ENCODE measurements around the gene GTF3C1.
"Not testable (repeated sequence)": the region's sequence is repeated elsewhere in the genome, so short reads cannot be mapped to it uniquely, and the experiment has no call there.

The GTF3C1 gene

GRCh38 chr16:27445502-27446175 is 104.1 kb downstream of the GTF3C1 start:
- DNase-seq (ENCODE audit: low read depth, low spot score) = no peak

- DNase-seq (ENCODE audit: low read depth, low spot score) = no peak
Observed at GRCh38 chr16:27444470-27444869, 105.2 kb downstream of the GTF3C1 start.

DNA sequence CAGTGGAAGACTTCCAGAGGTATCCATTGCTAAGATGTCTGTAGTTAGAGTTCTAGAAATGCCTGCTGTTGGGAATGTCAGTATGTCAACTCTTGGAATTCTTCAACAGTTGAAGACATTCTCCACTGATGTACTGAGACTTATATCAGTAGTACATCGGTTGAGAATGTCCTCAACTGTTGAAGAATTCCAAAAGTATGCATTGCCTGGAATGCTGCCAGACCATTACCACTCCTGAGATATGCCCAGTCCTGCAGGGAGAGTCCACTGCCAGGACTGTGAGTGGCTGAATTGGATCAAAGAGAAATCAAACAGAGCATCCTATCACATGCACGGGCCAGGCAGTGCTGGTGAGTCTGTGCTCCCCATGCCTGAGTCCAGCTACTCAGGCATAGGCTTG is 105.7 kb downstream of the GTF3C1 start:
- DNase-seq (ENCODE audit: low read depth, low spot score) = no peak

DNA sequence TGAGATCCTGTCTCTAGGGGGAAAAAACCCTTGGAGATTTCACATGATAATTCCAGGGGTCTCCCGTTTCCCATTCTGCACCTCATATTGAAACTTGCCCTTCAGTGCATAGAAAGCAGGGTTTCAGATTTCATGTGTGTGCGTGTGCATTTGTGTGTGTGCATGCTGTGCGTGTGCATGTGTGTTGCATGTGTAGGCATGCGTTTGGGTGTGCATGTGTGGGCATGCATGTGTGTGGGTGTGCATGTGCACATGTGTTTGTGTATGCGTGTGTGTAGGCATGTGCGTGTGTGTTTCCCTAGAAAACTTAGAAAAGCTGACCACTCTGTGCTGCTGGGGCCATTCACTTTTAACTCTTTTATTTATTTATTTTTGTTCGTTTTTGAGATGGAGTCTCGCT is 107.7 kb downstream of the GTF3C1 start:
- DNase-seq (ENCODE audit: low read depth, low spot score) = no peak

DNA sequence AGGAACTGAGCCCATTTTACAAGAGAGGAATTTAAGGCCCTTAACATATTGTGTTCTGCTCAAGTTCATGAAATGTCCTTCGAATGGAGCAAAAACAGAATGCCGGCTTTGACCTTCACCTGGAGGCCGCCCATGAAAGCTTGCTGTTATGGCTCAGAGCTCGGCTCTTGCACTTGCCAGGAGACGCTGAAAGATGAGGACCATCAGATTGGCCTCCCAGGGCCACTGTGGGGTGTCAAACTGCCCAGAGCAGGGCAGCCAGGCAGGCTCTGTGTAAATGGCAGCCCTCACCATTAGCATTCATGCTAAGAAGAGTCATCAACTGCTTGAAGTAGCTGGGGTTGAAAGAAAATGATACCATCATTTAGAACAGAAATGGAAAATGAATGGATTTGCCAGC is 108.4 kb downstream of the GTF3C1 start:
- no peak for DNase-seq (ENCODE audit: low read depth, low spot score)

DNA sequence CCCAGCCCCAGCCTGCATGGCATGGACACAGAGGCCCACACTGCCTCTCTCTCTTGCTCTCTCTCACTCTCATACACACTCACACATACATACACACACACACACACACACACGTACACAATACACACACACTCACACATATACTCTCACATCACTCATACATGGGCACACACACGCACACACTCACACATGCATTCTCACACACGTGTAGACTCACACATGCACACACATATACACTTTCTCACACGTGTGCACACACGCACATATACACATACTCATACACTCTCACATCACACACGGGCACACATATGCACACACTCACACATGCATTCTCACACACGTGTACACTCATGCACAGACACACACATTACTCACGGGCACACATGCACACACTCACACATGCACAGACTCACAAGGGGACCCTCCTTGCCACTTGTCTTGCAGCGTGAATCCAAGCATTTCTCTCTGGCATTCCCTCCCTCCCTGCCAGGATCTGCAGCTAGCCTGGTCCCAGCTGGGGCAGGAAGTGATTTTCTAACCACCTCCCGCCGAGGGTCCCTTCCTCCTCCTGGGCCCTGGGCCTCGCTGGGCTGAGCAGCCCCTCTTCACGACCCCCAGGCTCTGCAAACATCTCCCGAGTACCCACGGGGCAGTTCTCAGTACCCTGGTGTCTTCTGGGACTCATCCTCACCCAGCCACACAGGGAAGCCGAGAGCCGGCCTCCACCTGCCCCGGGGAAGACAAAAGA is 110.3 kb downstream of the GTF3C1 start:
- no peak for DNase-seq (ENCODE audit: low read depth, low spot score)

GRCh38 chr16:27437946-27438345 is 111.8 kb downstream of the GTF3C1 start:
- DNase-seq (ENCODE audit: low read depth, low spot score) = no peak

GRCh38 chr16:27436921-27437650 is 112.6 kb downstream of the GTF3C1 start:
- no peak for DNase-seq (ENCODE audit: low read depth, low spot score)

- no peak for DNase-seq (ENCODE audit: low read depth, low spot score)
Observed at GRCh38 chr16:27436065-27436464, 113.6 kb downstream of the GTF3C1 start.

DNA sequence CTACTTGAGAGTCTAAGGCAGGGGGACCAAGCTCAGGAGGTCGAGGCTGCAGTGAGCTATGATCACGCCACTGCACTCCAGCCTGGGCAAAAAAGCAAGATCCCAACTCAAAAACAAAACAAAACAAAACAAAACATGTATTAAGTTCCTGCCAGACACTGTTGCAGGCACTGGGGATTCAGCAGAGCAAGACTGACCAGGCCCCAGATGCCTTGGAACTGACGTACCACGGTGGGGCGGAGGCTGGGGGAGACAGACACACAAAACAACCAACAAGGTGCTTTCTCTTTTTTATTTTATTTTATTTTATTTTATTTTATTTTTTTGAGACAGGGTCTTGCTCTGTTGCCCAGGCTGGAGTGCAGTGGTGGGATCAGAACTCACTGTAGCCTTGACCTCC is 114.6 kb downstream of the GTF3C1 start:
- not testable (repeated sequence) for DNase-seq (ENCODE audit: low read depth, low spot score)

- DNase-seq (ENCODE audit: low read depth, low spot score) = no peak
Observed at GRCh38 chr16:27434141-27435051, 115.3 kb downstream of the GTF3C1 start.

DNA sequence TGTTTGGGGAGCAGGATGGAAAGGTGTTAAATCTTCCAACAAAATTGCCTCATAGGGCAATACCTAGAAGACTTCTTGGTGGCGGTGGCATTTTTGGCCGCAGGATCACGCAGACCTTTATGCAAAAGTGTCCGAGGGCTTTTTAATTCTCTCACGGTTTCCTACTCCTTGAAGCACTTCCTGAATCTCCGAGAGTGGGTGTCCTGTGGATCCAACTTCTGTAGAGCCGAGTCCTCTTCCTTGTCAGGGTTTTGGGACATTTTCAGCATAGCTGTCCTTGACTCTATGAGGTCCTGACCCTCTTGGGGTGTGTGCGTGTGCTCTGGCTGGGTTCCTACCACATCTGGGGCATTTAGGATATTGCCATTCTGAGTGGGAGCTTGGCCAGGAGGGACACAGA is 116.1 kb downstream of the GTF3C1 start:
- no peak for DNase-seq (ENCODE audit: low read depth, low spot score)

- not testable (repeated sequence) for DNase-seq (ENCODE audit: low read depth, low spot score)
Observed at GRCh38 chr16:27433191-27433590, 116.5 kb downstream of the GTF3C1 start.

GRCh38 chr16:27432558-27432957 is 117.2 kb downstream of the GTF3C1 start:
- no peak for DNase-seq (ENCODE audit: low read depth, low spot score)

DNA sequence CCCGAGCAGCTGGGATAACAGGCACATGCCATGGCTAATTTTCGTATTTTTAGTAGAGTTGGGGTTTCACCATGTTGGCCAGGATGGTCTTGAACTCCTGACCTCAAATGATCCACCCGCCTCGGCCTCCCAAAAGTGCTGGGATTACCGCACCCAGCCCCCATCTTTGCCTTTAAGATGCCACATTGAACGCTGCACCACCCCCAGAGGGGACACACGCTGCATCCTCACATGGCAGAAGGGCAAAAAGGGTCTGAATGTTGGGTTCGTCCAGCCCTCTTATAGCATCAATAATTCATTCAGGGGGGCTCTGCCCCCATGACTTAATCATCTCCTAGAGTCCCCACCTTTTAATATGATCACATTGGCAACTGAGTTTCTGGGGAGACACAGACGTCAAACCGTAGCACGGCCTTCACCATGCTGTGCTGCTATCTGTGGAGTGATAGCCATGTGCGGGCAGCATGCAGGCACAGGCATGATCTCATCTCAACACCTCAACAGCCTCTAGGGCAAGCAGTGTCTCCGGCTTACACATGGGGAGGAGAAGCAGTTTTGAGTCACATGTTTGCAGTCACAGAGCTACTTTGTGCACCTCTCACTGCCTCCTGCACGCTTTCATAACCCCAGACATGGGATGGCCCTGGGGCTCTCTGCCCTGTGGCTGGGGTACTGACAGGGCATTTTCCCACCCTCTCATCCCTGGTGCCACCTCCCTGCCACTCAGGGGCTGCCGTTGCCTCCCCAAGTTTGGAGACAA is 117.8 kb downstream of the GTF3C1 start:
- DNase-seq (ENCODE audit: low read depth, low spot score) = no peak

DNA sequence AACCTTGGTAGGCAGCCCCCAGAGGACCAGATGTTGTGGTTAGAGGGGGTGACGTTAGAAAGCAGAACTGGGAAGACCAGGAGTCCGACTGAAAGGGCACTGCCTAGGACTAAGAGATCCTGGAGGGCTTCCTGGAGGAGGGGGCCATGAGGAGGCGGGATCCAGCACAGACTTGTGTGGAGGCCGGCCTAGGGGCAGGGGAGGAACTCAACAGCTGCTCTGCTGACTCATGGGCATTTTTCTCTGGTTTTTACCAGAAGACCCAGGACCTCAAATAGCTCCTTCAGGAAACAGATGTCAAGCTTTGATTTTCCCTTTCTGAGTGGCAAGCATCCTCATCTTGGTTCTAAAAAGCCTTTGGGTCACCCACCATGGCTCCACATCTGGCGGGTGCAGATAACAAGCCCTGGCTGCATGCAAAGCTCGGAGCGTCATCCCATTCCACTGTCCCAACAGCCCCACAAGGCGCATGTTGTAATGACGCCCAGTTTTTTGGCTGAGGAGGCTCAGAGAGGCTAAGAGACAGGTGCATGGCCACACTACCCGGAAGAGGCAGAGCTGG is 118.7 kb downstream of the GTF3C1 start:
- DNase-seq (ENCODE audit: low read depth, low spot score) = no peak

- DNase-seq (ENCODE audit: low read depth, low spot score) = no peak
Observed at GRCh38 chr16:27430512-27430911, 119.2 kb downstream of the GTF3C1 start.

DNA sequence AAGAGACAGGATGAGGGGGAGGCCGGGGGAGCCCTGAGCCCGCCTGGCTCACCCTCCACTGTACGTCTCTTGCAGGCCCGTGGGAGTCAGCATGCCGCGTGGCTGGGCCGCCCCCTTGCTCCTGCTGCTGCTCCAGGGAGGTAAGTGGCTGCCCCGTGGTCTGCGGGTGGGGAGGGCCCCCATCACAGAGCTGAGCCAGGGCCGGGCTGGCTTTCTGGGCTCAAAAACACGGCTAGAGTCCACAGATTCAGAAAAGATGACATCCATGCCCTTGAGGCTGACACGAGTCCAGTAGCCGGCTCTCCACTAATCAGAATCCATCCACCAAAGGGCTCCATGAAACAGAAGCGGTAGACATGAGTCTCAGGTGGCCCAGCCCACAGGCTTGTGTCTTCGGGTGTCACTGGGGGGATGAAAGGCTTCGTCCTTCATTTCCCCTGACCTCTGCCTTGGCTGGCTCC is 119.7 kb downstream of the GTF3C1 start:
- DNase-seq (ENCODE audit: low read depth, low spot score) = no peak

DNA sequence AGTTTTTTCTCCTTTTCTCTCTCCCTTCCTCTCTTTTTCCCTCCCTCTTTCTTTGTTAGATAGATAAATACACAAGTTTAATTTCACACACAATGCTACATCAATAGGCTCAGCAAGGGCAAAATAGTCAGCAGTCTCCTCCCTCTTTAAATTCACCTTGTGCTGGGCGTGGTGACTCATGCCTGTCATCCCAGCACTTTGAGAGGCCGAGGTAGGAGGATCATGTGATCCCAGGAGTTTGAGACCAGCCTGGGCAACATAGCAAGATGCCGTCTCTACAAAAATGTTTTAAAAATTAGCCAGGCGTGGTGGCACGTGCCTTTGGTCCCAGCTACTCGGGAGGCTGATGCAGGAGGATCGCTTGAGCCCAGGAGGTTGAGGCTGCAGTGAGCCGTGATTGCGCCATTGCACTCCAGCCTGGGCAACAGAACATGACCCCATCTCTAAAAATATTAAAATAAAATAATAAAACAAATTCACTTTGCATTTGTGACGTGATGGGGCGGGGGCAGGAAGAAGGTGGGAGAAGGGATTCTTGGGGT is 120.3 kb downstream of the GTF3C1 start:
- no peak for DNase-seq (ENCODE audit: low read depth, low spot score)

All from activated naive CD8-positive, alpha-beta T cell treated with anti-CD3 and anti-CD28 coated beads, Interleukin-2, amount 50 U/mL, for 16 hours (primary cell).